Mesendoderm (in vitro differentiated cells): ENCODE data around the gene CNGB1.

Experiments used
- DNase-seq: peaks from one replicate; pipeline ENCODE4 v3.0.0; 2013
- H2AK5ac ChIP-seq: 2 replicates; pipeline ENCODE4 v1.6.1; 2013; ENCODE audit warnings: low read length, inconsistent platforms
- H2BK120ac ChIP-seq: 2 replicates; pipeline ENCODE4 v1.6.1; 2013; ENCODE audit warnings: low read depth, mild to moderate bottlenecking, low read length, moderate library complexity, mixed read lengths
- H2BK15ac ChIP-seq: replicated peaks from 2 replicates; pipeline ENCODE4 v1.6.1; 2013; ENCODE audit warnings: low read depth, mild to moderate bottlenecking, moderate library complexity
- H2BK5ac ChIP-seq: 2 replicates; pipeline ENCODE4 v1.6.1; 2013; ENCODE audit warnings: low read length, inconsistent platforms
- H3K18ac ChIP-seq: 2 replicates; pipeline ENCODE4 v1.6.1; 2013; ENCODE audit warnings: mild to moderate bottlenecking, low read length, mixed read lengths
- H3K23ac ChIP-seq: one replicate; pipeline ENCODE4 v1.6.1; 2013; ENCODE audit warnings: low read length
- H3K27ac ChIP-seq: 2 replicates; pipeline ENCODE4 v1.5.1; 2013; ENCODE audit warnings: low read depth, mild to moderate bottlenecking, inconsistent platforms, low read length, moderate library complexity
- H3K27me3 ChIP-seq: 2 replicates; pipeline ENCODE4 v1.6.1; 2013; ENCODE audit warnings: low read length, control low read depth, mild to moderate bottlenecking, inconsistent platforms; ENCODE audit not compliant: insufficient read depth, poor library complexity
- H3K36me3 ChIP-seq: 2 replicates; pipeline ENCODE4 v1.6.1; 2013; ENCODE audit warnings: low read length, inconsistent platforms; ENCODE audit not compliant: control insufficient read depth, insufficient read depth
- H3K4ac ChIP-seq: one replicate; pipeline ENCODE4 v1.6.1; 2013; ENCODE audit warnings: low read depth, mild to moderate bottlenecking, low read length, moderate library complexity
- H3K4me1 ChIP-seq: 2 replicates; pipeline ENCODE4 v1.6.1; 2013; ENCODE audit warnings: low read depth, low read length, inconsistent platforms; ENCODE audit not compliant: control insufficient read depth
- H3K4me2 ChIP-seq: 2 replicates; pipeline ENCODE4 v1.6.1; 2013; ENCODE audit warnings: low read length
- H3K4me3 ChIP-seq: 2 replicates; pipeline ENCODE4 v1.5.1; 2013; ENCODE audit warnings: mild to moderate bottlenecking, low read length
- H3K56ac ChIP-seq: one replicate; pipeline ENCODE4 v1.6.1; 2013; ENCODE audit warnings: low read length
- H3K79me1 ChIP-seq: 2 replicates; pipeline ENCODE4 v1.6.1; 2013; ENCODE audit warnings: low read length, inconsistent platforms
- H3K79me2 ChIP-seq: 2 replicates; pipeline ENCODE4 v1.6.1; 2013; ENCODE audit warnings: mild to moderate bottlenecking, low read length; ENCODE audit not compliant: control insufficient read depth, insufficient read depth
- H3K9ac ChIP-seq: 2 replicates; pipeline ENCODE4 v1.6.1; 2013; ENCODE audit warnings: low read length, inconsistent platforms
- H4K5ac ChIP-seq: one replicate; pipeline ENCODE4 v1.6.1; 2013; ENCODE audit warnings: low read length
- H4K8ac ChIP-seq: one replicate; pipeline ENCODE4 v1.6.1; 2013; ENCODE audit warnings: low read depth, mild to moderate bottlenecking, control low read depth, low read length, moderate library complexity
- WGBS: extraction: QIAGEN DNeasy Blood & Tissue Kit; methylation state at CpG from one replicate; pipeline ENCODE4 v1.1.7; 2013; ENCODE audit warnings: low lambda C conversion rate, missing lambda C conversion rate; ENCODE audit not compliant: insufficient coverage; ENCODE audit errors: extremely low coverage; 5-methylcytosine and 5-hydroxymethylcytosine counted together

CNGB1 gene

GRCh38 chr16:57958544-57958943 is 12.4 kb downstream of the CNGB1 start:
- no peak overlapping the region for H3K4me2 ChIP-seq
- no peak overlapping the region for H2BK120ac ChIP-seq
- no peak overlapping the region for H2BK5ac ChIP-seq
- H2BK15ac ChIP-seq = no peak overlapping the region
- no peak overlapping the region for H4K8ac ChIP-seq
- no peaks in the 10 kb centered on the region for H3K27me3 ChIP-seq
- H3K36me3 ChIP-seq = no peaks in the 10 kb centered on the region
- no peak overlapping the region for H3K9ac ChIP-seq
- H3K23ac ChIP-seq = no peak overlapping the region
- no peak overlapping the region for H3K27ac ChIP-seq
- no peak for DNase-seq
- H3K18ac ChIP-seq = no peak overlapping the region
- peaks cover 2% of the 10 kb centered on the region for H3K4me1 ChIP-seq
- no peaks in the 10 kb centered on the region for H3K79me1 ChIP-seq
- no peak overlapping the region for H2AK5ac ChIP-seq
- H4K5ac ChIP-seq = no peak overlapping the region
- no peak overlapping the region for H3K56ac ChIP-seq
- no peaks in the 10 kb centered on the region for H3K79me2 ChIP-seq
- WGBS = no CpG with 5 or more reads among the region's 6 CpGs
- no peak overlapping the region for H3K4me3 ChIP-seq
- H3K4ac ChIP-seq = no peak overlapping the region

GRCh38 chr16:57957673-57958392 is 13.1 kb downstream of the CNGB1 start:
- Histone ChIP-seq H2AK5ac (no peak overlapping the region), H3K56ac (peak overlapping the region; percentile 25), H3K27ac (no peak overlapping the region), H3K79me1 (no peaks in the 10 kb centered on the region), H3K9ac (no peak overlapping the region), H2BK120ac (no peak overlapping the region), H3K4ac (no peak overlapping the region), H2BK15ac (no peak overlapping the region), H3K23ac (no peak overlapping the region), H3K27me3 (no peaks in the 10 kb centered on the region), H2BK5ac (no peak overlapping the region), H3K4me1 (peaks cover 2% of the 10 kb centered on the region), H3K18ac (no peak overlapping the region), H4K8ac (no peak overlapping the region), H4K5ac (no peak overlapping the region), H3K4me2 (no peak overlapping the region), H3K4me3 (no peak overlapping the region), H3K36me3 (no peaks in the 10 kb centered on the region), H3K79me2 (no peaks in the 10 kb centered on the region)
- no peak for DNase-seq
- no CpG with 5 or more reads among the region's 8 CpGs for WGBS

GRCh38 chr16:57956924-57957672 is 13.8 kb downstream of the CNGB1 start:
- Histone ChIP-seq H3K27ac (no peak overlapping the region), H4K5ac (no peak overlapping the region), H3K27me3 (no peaks in the 10 kb centered on the region), H3K56ac (no peak overlapping the region), H2BK120ac (no peak overlapping the region), H3K23ac (no peak overlapping the region), H3K36me3 (no peaks in the 10 kb centered on the region), H3K79me1 (no peaks in the 10 kb centered on the region), H2AK5ac (no peak overlapping the region), H2BK5ac (no peak overlapping the region), H2BK15ac (no peak overlapping the region), H3K79me2 (no peaks in the 10 kb centered on the region), H3K18ac (no peak overlapping the region), H3K4me2 (no peak overlapping the region), H3K4ac (no peak overlapping the region), H3K4me1 (peaks cover 2% of the 10 kb centered on the region), H4K8ac (no peak overlapping the region), H3K9ac (no peak overlapping the region), H3K4me3 (no peak overlapping the region)
- DNase-seq = no peak
- no CpG with 5 or more reads among the region's 8 CpGs for WGBS

GRCh38 chr16:57956270-57956808 is 14.6 kb downstream of the CNGB1 start:
- H4K8ac ChIP-seq = no peak overlapping the region
- H3K4me1 ChIP-seq = peaks cover 2% of the 10 kb centered on the region
- H2AK5ac ChIP-seq = no peak overlapping the region
- no peak overlapping the region for H3K4me2 ChIP-seq
- no CpG with 5 or more reads among the region's 8 CpGs for WGBS
- H2BK120ac ChIP-seq = no peak overlapping the region
- no peak overlapping the region for H3K4me3 ChIP-seq
- no peaks in the 10 kb centered on the region for H3K79me1 ChIP-seq
- H3K36me3 ChIP-seq = no peaks in the 10 kb centered on the region
- no peak overlapping the region for H3K9ac ChIP-seq
- no peak overlapping the region for H3K56ac ChIP-seq
- H3K27me3 ChIP-seq = no peaks in the 10 kb centered on the region
- no peak overlapping the region for H3K18ac ChIP-seq
- no peak overlapping the region for H2BK15ac ChIP-seq
- H3K4ac ChIP-seq = no peak overlapping the region
- H4K5ac ChIP-seq = no peak overlapping the region
- no peak overlapping the region for H3K27ac ChIP-seq
- no peak for DNase-seq
- H3K79me2 ChIP-seq = no peaks in the 10 kb centered on the region
- H2BK5ac ChIP-seq = no peak overlapping the region
- H3K23ac ChIP-seq = no peak overlapping the region

- H4K8ac ChIP-seq = no peak overlapping the region
- H4K5ac ChIP-seq = no peak overlapping the region
- no peak overlapping the region for H3K9ac ChIP-seq
- H2BK15ac ChIP-seq = no peak overlapping the region
- peaks cover 2% of the 10 kb centered on the region for H3K4me1 ChIP-seq
- H3K56ac ChIP-seq = no peak overlapping the region
- H2BK120ac ChIP-seq = no peak overlapping the region
- DNase-seq = no peak
- H3K23ac ChIP-seq = no peak overlapping the region
- no peak overlapping the region for H2BK5ac ChIP-seq
- H3K4me2 ChIP-seq = no peak overlapping the region
- no peaks in the 10 kb centered on the region for H3K79me1 ChIP-seq
- no peak overlapping the region for H2AK5ac ChIP-seq
- no peak overlapping the region for H3K18ac ChIP-seq
- H3K36me3 ChIP-seq = no peaks in the 10 kb centered on the region
- H3K4me3 ChIP-seq = no peak overlapping the region
- H3K27me3 ChIP-seq = no peaks in the 10 kb centered on the region
- no CpG with 5 or more reads among the region's 12 CpGs for WGBS
- no peak overlapping the region for H3K27ac ChIP-seq
- H3K4ac ChIP-seq = no peak overlapping the region
- H3K79me2 ChIP-seq = no peaks in the 10 kb centered on the region
These were observed 15.2 kb downstream of the CNGB1 start for GRCh38 chr16:57955572-57956188.
